ENCODE measurements around the gene CCDC77. TPM values are rescaled to one million over a fixed set of nuclear protein-coding genes. Genes with fewer than 3 reads are reported as not detected.

CCDC77 gene
- polyA plus RNA-seq, 1 experiment, result 7.0 TPM

GRCh38 chr12:447141-447540 lies 45.7 kb downstream of the CCDC77 start:
- Histone ChIP-seq H3K4me3 (ENCODE audit: low read depth, low read length) (no peak overlapping the region), H3K27me3 (ENCODE audit: control insufficient read depth, insufficient read depth, low read length) (peaks cover 6% of the 10 kb centered on the region), H3K36me3 (ENCODE audit: control insufficient read depth, insufficient read depth, low read length) (no peaks in the 10 kb centered on the region)
- POLR2A ChIA-PET, result no interaction called here
- no peak for DNase-seq (ENCODE audit: low read depth)
- CTCF ChIA-PET, result interaction anchor here (0.7 to 9.4 kb wide), 3 partner anchors 26 to 122 kb away, joined by 3 to 136 read pairs (median 3); no protein-coding TSS in a partner anchor
- no peak for TF ChIP-seq CTCF (IDR thresholded peaks at IDR 0.05; ENCODE audit: insufficient read depth, low read depth, low read length)

- H3K4me3 ChIP-seq (ENCODE audit: low read depth, low read length), result no peak overlapping the region
- DNase-seq (ENCODE audit: low read depth), result no peak
- ChIA-PET POLR2A (no interaction called here), CTCF (interaction anchor here (0.9 to 2.4 kb wide), 2 partner anchors 98 to 105 kb away, joined by 3 to 28 read pairs; no protein-coding TSS in a partner anchor)
- H3K36me3 ChIP-seq (ENCODE audit: control insufficient read depth, insufficient read depth, low read length), result no peaks in the 10 kb centered on the region
- TF ChIP-seq CTCF (IDR thresholded peaks at IDR 0.05; ENCODE audit: insufficient read depth, low read depth, low read length), result no peak
- peaks cover 6% of the 10 kb centered on the region for H3K27me3 ChIP-seq (ENCODE audit: control insufficient read depth, insufficient read depth, low read length)
Observed at GRCh38 chr12:449203-449602, 47.8 kb downstream of the CCDC77 start.

DNA sequence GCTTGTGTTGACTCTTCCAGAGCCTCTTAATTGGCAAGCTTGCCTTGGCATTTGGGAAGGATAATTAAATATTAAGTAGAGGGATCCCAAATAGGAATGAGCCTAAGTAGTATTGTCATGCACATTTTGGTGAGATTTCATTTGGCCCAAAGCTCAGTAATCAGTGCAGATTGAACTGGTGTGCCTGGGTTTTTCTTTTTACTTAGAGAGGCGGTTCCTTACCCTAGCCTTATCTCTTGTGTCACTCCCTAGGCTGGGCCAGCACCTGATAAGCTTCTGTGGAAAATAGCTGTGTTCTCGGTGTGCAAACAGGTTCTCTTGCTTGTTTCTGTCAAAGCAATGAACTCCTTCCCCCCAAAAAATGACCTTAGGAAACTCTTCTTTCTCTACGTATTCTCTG lies 49.0 kb downstream of the CCDC77 start:
- CTCF ChIA-PET, result interaction anchor here (1.2 to 2.4 kb wide), 3 partner anchors 8 to 97 kb away, joined by 4 to 28 read pairs (median 5); no protein-coding TSS in a partner anchor
- no peaks in the 10 kb centered on the region for H3K36me3 ChIP-seq (ENCODE audit: control insufficient read depth, insufficient read depth, low read length)
- H3K27me3 ChIP-seq (ENCODE audit: control insufficient read depth, insufficient read depth, low read length), result peaks cover 8% of the 10 kb centered on the region
- DNase-seq (ENCODE audit: low read depth), result no peak
- POLR2A ChIA-PET, result no interaction called here
- no peak for TF ChIP-seq CTCF (IDR thresholded peaks at IDR 0.05; ENCODE audit: insufficient read depth, low read depth, low read length)
- H3K4me3 ChIP-seq (ENCODE audit: low read depth, low read length), result no peak overlapping the region

GRCh38 chr12:452667-453210 lies 51.3 kb downstream of the CCDC77 start:
- peak; percentile 30; the same call in 1 of the 2 replicates for TF ChIP-seq CTCF (IDR thresholded peaks at IDR 0.05; ENCODE audit: insufficient read depth, low read depth, low read length)
- no peak overlapping the region for H3K4me3 ChIP-seq (ENCODE audit: low read depth, low read length)
- ChIA-PET CTCF (interaction anchor here (0.9 to 5.9 kb wide), 12 partner anchors 10 to 118 kb away, joined by 3 to 61 read pairs (median 4); no protein-coding TSS in a partner anchor), POLR2A (no interaction called here)
- no peaks in the 10 kb centered on the region for H3K36me3 ChIP-seq (ENCODE audit: control insufficient read depth, insufficient read depth, low read length)
- peaks cover 10% of the 10 kb centered on the region for H3K27me3 ChIP-seq (ENCODE audit: control insufficient read depth, insufficient read depth, low read length)
- DNase-seq (ENCODE audit: low read depth), result no peak

- ChIA-PET POLR2A (no interaction called here), CTCF (interaction anchor here (0.6 to 5.9 kb wide), 7 partner anchors 9 to 93 kb away, joined by 3 to 61 read pairs (median 7); no protein-coding TSS in a partner anchor)
- TF ChIP-seq CTCF (IDR thresholded peaks at IDR 0.05; ENCODE audit: insufficient read depth, low read depth, low read length), result no peak
- no peak for DNase-seq (ENCODE audit: low read depth)
- Histone ChIP-seq H3K27me3 (ENCODE audit: control insufficient read depth, insufficient read depth, low read length) (peaks cover 19% of the 10 kb centered on the region), H3K4me3 (ENCODE audit: low read depth, low read length) (no peak overlapping the region), H3K36me3 (ENCODE audit: control insufficient read depth, insufficient read depth, low read length) (no peaks in the 10 kb centered on the region)
Observed at GRCh38 chr12:454833-455232, 53.4 kb downstream of the CCDC77 start.
